DMS 273 treated with DMSO at 0.1 percent for 48 hours (cell line): ENCODE measurements around the gene CCL4L2.
"Not testable (repeated sequence)": the region's sequence is repeated elsewhere in the genome, so short reads cannot be mapped to it uniquely, and the experiment has no call there.

Experiments used
- DNase-seq: peaks from one replicate; lab custom pipeline; 2025; lab: John Stamatoyannopoulos, UW

CCL4L2 gene

GRCh38 chr17:36210439-36211211 is at the start of gene CCL4L2:
Gene CCL4L2 (plus strand): TSS chr17:36211063.
- not testable (repeated sequence) for DNase-seq

GRCh38 chr17:36168836-36169235 is 42.0 kb upstream of the CCL4L2 start:
- DNase-seq: not testable (repeated sequence)

GRCh38 chr17:36176536-36176935 is 34.3 kb upstream of the CCL4L2 start, which contains the start of gene TBC1D3B:
Gene TBC1D3B (minus strand): TSS chr17:36176636. CDS start chr17:36175050, 1,586 bp downstream.
- DNase-seq: not testable (repeated sequence)

GRCh38 chr17:36181446-36182175 is 29.3 kb upstream of the CCL4L2 start:
- DNase-seq: not testable (repeated sequence)

- DNase-seq: no peak
Observed at GRCh38 chr17:36182176-36183000, 28.5 kb upstream of the CCL4L2 start.

GRCh38 chr17:36183001-36183971 is 27.6 kb upstream of the CCL4L2 start:
- no peak for DNase-seq

- DNase-seq: no peak
Observed at GRCh38 chr17:36184023-36184765, 26.7 kb upstream of the CCL4L2 start.

- no peak for DNase-seq
Observed at GRCh38 chr17:36185416-36185815, 25.4 kb upstream of the CCL4L2 start.

GRCh38 chr17:36186810-36187763 is 23.8 kb upstream of the CCL4L2 start:
- DNase-seq: not testable (repeated sequence)

- DNase-seq: not testable (repeated sequence)
Observed at GRCh38 chr17:36187943-36188665, 22.8 kb upstream of the CCL4L2 start.

GRCh38 chr17:36188891-36189306 is 22.0 kb upstream of the CCL4L2 start:
- DNase-seq: no peak

GRCh38 chr17:36189993-36190392 is 20.9 kb upstream of the CCL4L2 start:
- DNase-seq: not testable (repeated sequence)

- not testable (repeated sequence) for DNase-seq
Observed at GRCh38 chr17:36190549-36191330, 20.1 kb upstream of the CCL4L2 start.

GRCh38 chr17:36193216-36193775 is 17.6 kb upstream of the CCL4L2 start:
- DNase-seq: no peak

GRCh38 chr17:36194147-36194831 is 16.6 kb upstream of the CCL4L2 start:
- not testable (repeated sequence) for DNase-seq

- DNase-seq: not testable (repeated sequence)
Observed at GRCh38 chr17:36194832-36195433, 15.9 kb upstream of the CCL4L2 start.
